Measurements from ENCODE around the gene LRRC3.

DNA sequence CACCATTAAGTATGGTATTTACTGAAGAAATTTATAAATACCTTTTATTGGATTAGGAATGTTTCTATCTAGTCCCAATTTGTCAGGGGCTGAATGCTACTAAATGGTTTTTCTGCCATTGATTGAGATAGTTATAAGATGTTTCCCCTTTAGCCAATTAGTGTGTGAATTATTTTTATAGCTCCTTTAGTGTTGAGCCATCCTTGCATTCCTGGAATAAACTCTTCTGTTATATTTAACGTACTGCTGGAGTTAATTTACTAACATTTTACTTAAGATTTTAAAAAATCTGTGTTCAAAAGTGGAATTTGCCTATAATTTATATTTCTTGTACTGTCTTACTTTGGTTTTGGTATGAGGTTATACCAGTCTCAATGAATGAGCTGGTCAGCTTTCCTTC lies 25.4 kb upstream of the LRRC3 start:
- TF ChIP-seq BRCA1 (IDR thresholded peaks at IDR 0.05; ENCODE audit: low read depth, low read length) (no peak), POLR2A (IDR thresholded peaks at IDR 0.05; ENCODE audit: control extremely low read depth in 1 of 2, low read depth in 2 of 2, low read length in 2 of 2) (no peak), CHD1 (IDR thresholded peaks at IDR 0.05; ENCODE audit: low read depth, low read length) (no peak), KDM1A (IDR thresholded peaks at IDR 0.05; ENCODE audit: borderline replicate concordance, low read length) (no peak), RFX5 (IDR thresholded peaks at IDR 0.05; ENCODE audit: borderline replicate concordance, low read depth, low read length) (no peak), JUND (IDR thresholded peaks at IDR 0.05; ENCODE audit: low read length) (no peak), CEBPB (IDR thresholded peaks at IDR 0.05; ENCODE audit: low read depth, low read length) (no peak), RAD21 (IDR thresholded peaks at IDR 0.05 in 1 of 2, conservative IDR thresholded peaks at IDR 0.05 in 1 of 2; ENCODE audit: low read depth in 2 of 2, low read length in 2 of 2) (no peak)
- TF ChIP-seq, protein P1, sequence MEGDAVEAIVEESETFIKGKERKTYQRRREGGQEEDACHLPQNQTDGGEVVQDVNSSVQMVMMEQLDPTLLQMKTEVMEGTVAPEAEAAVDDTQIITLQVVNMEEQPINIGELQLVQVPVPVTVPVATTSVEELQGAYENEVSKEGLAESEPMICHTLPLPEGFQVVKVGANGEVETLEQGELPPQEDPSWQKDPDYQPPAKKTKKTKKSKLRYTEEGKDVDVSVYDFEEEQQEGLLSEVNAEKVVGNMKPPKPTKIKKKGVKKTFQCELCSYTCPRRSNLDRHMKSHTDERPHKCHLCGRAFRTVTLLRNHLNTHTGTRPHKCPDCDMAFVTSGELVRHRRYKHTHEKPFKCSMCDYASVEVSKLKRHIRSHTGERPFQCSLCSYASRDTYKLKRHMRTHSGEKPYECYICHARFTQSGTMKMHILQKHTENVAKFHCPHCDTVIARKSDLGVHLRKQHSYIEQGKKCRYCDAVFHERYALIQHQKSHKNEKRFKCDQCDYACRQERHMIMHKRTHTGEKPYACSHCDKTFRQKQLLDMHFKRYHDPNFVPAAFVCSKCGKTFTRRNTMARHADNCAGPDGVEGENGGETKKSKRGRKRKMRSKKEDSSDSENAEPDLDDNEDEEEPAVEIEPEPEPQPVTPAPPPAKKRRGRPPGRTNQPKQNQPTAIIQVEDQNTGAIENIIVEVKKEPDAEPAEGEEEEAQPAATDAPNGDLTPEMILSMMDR (IDR thresholded peaks at IDR 0.05; ENCODE audit: control extremely low read depth in 1 of 3, insufficient read depth in 1 of 3, low read depth in 1 of 3, low read length in 3 of 3): no peak

All from H1 (cell line).